HCT116 (cell line): ENCODE data around the gene SLC52A3.

ENCODE experiments used
- CEBPB ChIP-seq: IDR thresholded peaks from 2 replicates; pipeline ENCODE4 v1.6.1; 2012; ENCODE audit warnings: low read depth
- CTCF ChIP-seq, 3 experiments: fragments of 200-600 bp in 1 of 3; sonication (generic) in 1 of 3; IDR thresholded peaks in 2 of 3; conservative IDR thresholded peaks in 1 of 3; 2 replicates each; pipeline ENCODE4 v1.5.1; 2012 to 2017; ENCODE audit warnings: low read depth in 2 of 3, low read length in 2 of 3, antibody characterized with exemption in 1 of 3, borderline replicate concordance in 1 of 3, control low read depth in 1 of 3, mild to moderate bottlenecking in 1 of 3, mixed read lengths in 1 of 3, mixed run types in 1 of 3, moderate library complexity in 1 of 3; ENCODE audit not compliant: insufficient read depth in 1 of 3
- EGR1 ChIP-seq: IDR thresholded peaks from 2 replicates; pipeline ENCODE4 v1.6.1; 2012; ENCODE audit warnings: low read depth
- EZH2 ChIP-seq: fragments of 200-600 bp; sonication (generic); IDR thresholded peaks from 2 replicates; pipeline ENCODE4 v1.6.1; 2017; ENCODE audit warnings: antibody characterized with exemption, mixed run types
- EZH2phosphoT487 ChIP-seq: fragments of 200-600 bp; IDR thresholded peaks from 2 replicates; pipeline ENCODE4 v1.6.1; 2018; ENCODE audit warnings: antibody characterized with exemption, borderline replicate concordance
- POLR2A ChIP-seq: IDR thresholded peaks from 2 replicates; pipeline ENCODE4 v1.7.0; 2011; ENCODE audit warnings: borderline replicate concordance; ENCODE audit not compliant: insufficient read depth, insufficient read length; ENCODE audit errors: extremely low read depth
- POLR2AphosphoS5 ChIP-seq: IDR thresholded peaks from 2 replicates; pipeline ENCODE4 v1.6.1; 2011; ENCODE audit warnings: mild to moderate bottlenecking, low read depth, low read length, moderate library complexity
- RAD21 ChIP-seq: IDR thresholded peaks from 2 replicates; pipeline ENCODE4 v1.6.1; 2012; ENCODE audit warnings: low read depth, mild to moderate bottlenecking
- SRF ChIP-seq: IDR thresholded peaks from 2 replicates; pipeline ENCODE4 v1.6.1; 2012; ENCODE audit warnings: low read depth
- TCF7L2 ChIP-seq: IDR thresholded peaks from 2 replicates; pipeline ENCODE4 v1.7.0; 2011; ENCODE audit warnings: borderline replicate concordance, inconsistent platforms; ENCODE audit not compliant: insufficient read depth, insufficient read length; ENCODE audit errors: extremely low read depth

- no peak for TF ChIP-seq CTCF (IDR thresholded peaks at IDR 0.05 in 2 of 3, conservative IDR thresholded peaks at IDR 0.05 in 1 of 3; ENCODE audit: borderline replicate concordance in 1 of 3, insufficient read depth in 1 of 3, low read depth in 2 of 3, low read length in 2 of 3)
- TF ChIP-seq RAD21 = no peak
- no peak for TF ChIP-seq EZH2phosphoT487
- no peak for TF ChIP-seq POLR2A
- no peak for TF ChIP-seq SRF
- no peak for TF ChIP-seq POLR2AphosphoS5
- no peak for TF ChIP-seq CEBPB
- TF ChIP-seq EZH2 = no peak
- no peak for TF ChIP-seq EGR1
- no peak for TF ChIP-seq TCF7L2
Observed at GRCh38 chr20:779771-780170, 11.5 kb upstream of the SLC52A3 start.
